A204.1 (cell line): ENCODE data around the gene METTL16.

Experiments
- FAIRE-seq: peaks from 2 replicates; lab custom pipeline; 2012; peaks lifted over from hg19 to GRCh38; lab: Jason Lieb, UNC

Gene METTL16

GRCh38 chr17:2380226-2380922 lies 131.3 kb downstream of the METTL16 start:
- no peak for FAIRE-seq

- no peak for FAIRE-seq
Measured at GRCh38 chr17:2379489-2380225, 132.0 kb downstream of the METTL16 start.

GRCh38 chr17:2378905-2379304 lies 132.8 kb downstream of the METTL16 start:
- no peak for FAIRE-seq

GRCh38 chr17:2377659-2378058 lies 134.0 kb downstream of the METTL16 start:
- FAIRE-seq = no peak

- no peak for FAIRE-seq
Measured at GRCh38 chr17:2376107-2376506, 135.6 kb downstream of the METTL16 start.

GRCh38 chr17:2375406-2375805 lies 136.3 kb downstream of the METTL16 start:
- no peak for FAIRE-seq

- FAIRE-seq = no peak
Measured at GRCh38 chr17:2374549-2375285, 137.0 kb downstream of the METTL16 start.

- no peak for FAIRE-seq
Measured at GRCh38 chr17:2373179-2373578, 138.5 kb downstream of the METTL16 start.

- FAIRE-seq = no peak
Measured at GRCh38 chr17:2372681-2373080, 139.0 kb downstream of the METTL16 start.

- FAIRE-seq = no peak
Measured at GRCh38 chr17:2372180-2372579, 139.5 kb downstream of the METTL16 start.

GRCh38 chr17:2371183-2372130 lies 140.2 kb downstream of the METTL16 start:
- FAIRE-seq = no peak

GRCh38 chr17:2370211-2370589 lies 141.5 kb downstream of the METTL16 start:
- no peak for FAIRE-seq

GRCh38 chr17:2369551-2370210 lies 142.0 kb downstream of the METTL16 start:
- no peak for FAIRE-seq

GRCh38 chr17:2369039-2369438 lies 142.6 kb downstream of the METTL16 start:
- FAIRE-seq = no peak

GRCh38 chr17:2368359-2368758 lies 143.3 kb downstream of the METTL16 start:
- no peak for FAIRE-seq

GRCh38 chr17:2366747-2367494 lies 144.8 kb downstream of the METTL16 start:
- FAIRE-seq = no peak
